HG03175 (cell line): Measurements from ENCODE around the gene C1orf94.

Experiments used
- ATAC-seq: cut with Tn5 transposase; IDR thresholded peaks from one replicate; pipeline ENCODE4 v1.9.1; 2021; ENCODE audit warnings: mild to moderate bottlenecking, moderate library complexity; ENCODE audit not compliant: unreplicated experiment

The C1orf94 gene

GRCh38 chr1:34237151-34237815 lies 60.6 kb downstream of the C1orf94 start:
- ATAC-seq, result no peak

DNA sequence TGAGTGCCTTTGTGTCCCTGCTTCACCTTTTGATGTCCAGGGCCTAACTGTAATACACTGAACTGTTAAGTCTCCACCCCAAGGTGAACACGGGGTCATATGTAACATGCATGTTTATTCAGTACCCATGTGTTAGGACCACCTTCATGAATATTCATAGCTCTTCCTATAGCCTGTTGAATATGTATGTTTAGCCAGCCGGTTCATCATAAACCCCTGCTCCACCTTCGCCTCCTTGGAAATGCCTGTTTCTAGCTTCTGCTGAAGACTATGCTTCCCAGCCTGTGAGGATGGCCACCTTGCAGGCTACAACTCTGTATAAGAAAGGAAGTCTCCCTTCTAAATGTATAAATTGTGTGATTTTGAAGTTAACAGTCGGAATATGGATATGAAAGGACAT lies 69.3 kb downstream of the C1orf94 start:
- no peak for ATAC-seq

DNA sequence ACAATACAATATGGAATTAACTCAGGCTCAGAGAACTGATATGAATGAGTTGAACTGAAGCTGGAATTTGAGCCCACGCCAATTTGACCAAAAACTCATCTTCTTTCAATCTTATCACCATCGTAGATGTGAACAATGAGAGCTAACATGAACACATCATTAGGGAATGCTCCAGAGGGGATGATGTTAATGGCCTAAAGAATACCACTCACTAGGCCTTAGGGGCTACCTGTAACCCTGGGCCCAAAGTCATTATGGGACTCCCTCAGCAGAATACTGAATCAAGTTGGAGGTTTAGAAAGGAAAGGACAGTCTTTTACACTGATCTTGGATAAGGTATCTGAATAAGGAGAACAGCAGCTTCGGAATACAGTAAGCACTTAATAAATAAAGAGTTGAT lies 73.6 kb downstream of the C1orf94 start:
- ATAC-seq, result no peak

DNA sequence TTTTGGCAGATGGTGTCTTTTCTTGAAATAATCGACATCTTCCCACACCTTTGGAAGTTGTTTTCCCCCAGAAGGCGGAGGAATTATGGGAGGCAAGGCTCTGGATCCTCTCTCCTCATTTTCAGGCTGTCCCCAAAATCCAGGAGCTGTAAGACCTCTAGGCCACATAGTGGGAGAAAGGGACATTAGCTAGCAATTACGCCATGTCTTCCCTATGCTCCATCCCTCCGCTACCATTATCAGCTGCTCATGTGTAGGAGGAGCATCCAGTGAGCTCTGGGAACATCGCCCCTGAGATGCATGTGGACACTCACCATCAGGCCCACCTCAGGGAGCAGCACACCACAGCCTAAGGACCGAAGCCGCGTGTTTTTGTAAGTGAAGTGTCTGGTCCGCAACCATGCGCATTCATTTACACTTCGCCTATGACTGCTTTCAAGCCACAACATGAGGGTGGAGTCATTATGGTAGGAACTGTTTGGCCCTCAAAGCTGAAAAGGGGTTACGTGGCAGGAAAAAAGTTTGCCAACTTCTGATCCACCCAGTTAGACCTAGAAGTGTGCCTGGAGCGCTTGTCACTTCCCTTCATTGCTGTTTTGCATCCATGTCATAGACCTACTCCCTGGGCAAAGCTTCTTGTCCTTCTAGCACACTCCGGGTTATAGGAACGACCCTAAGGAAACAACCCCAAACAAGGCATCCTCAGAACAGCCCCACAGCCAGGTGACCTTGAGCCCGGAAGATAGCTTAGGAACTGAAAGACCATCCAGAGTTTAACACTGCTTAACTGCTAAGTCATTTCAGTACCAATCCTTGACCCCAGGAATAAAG lies 85.5 kb downstream of the C1orf94 start:
- no peak for ATAC-seq

GRCh38 chr1:34262921-34263320 lies 86.2 kb downstream of the C1orf94 start:
- ATAC-seq, result no peak

DNA sequence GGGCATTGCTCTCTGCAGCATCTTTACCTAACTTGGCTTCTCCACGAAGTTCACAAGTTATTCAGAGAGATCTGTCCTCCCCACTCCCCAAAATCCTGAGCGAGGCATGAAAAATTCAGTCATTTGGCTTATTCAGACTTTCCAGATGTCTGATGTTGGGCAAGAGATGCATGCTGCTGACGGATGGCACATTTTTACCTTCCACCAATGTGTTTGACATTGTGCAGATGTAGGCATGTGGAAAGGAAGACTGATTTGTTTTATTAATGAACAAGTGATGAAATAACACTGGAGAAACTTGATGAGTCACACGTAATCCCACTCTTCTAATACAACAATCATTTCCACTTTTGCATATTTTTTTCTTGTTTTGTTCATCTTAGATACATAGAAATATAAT lies 86.7 kb downstream of the C1orf94 start:
- no peak for ATAC-seq

GRCh38 chr1:34265396-34265795 lies 88.7 kb downstream of the C1orf94 start:
- ATAC-seq, result no peak

- ATAC-seq, result no peak
These were observed 89.6 kb downstream of the C1orf94 start for GRCh38 chr1:34266127-34266951.

DNA sequence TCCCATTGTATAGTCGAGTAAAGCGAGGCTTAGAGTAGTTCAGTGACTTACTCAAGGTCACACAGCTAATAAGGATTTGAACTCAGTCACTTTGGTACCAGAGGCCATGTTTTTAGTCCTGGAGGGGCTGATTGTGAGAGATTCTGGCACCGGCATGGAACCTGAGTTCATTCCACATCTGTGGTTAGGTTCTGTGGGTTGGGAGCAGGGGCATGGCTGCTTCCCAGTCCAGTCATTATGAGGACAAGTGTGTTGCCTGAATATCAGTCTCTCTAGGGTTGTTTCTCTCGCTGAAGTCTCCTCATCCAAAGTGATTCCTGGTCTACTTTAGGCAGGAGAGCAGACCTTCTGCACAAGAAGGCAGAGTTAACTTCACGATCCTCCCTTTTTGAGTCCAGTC lies 90.6 kb downstream of the C1orf94 start:
- no peak for ATAC-seq

DNA sequence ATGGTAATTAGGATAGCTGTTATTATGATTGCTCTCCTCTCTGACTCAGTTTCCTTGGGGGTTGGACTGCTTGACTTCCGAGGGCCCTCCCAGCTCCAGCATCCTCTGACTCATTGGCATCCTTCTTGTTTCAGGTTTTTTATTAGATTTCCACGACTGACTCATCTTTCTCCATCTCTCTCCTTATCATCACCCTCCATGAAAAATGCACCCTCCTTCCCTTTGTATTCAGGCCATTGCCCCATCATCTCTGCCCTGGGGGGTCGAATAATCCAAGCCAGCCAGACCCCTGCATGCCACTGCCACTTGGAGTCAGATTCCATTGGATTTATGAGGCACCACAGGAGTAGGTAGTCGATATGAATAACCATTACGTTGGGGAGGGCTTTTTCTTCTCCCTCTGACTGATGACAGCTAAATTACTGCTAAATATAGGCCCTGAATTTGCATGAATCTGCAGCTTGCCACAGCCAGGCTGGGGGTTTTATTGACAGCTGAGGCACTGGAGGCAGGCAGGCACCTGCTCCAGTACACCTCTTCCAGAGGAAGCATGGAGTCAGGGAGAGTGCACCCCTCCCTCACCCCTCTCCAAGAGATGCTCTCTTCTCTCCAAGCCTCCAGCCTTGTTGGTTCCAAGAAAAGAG lies 91.7 kb downstream of the C1orf94 start:
- no peak for ATAC-seq
